A673 (cell line): ENCODE data around the gene ZBTB1. TPM values are rescaled to one million over a fixed set of nuclear protein-coding genes. Genes with fewer than 3 reads are reported as not detected.

Experiments
- BruUV-seq: library from RNA; stranded (reverse); fragments of 400-500 nt; replicated peaks from 2 replicates; lab custom pipeline; 2021; lab: Mats Ljungman, UMichigan
- CTCF ChIA-PET: fragments of 300-600 bp; sonication (Branson Sonifier 250); formaldehyde crosslinking; loops from one replicate; lab custom pipeline; 2022; ENCODE audit warnings: antibody characterized with exemption; lab: Charles Lee
- POLR2A ChIA-PET: fragments of 300-600 bp; sonication (Branson Sonifier 250); formaldehyde crosslinking; loops from one replicate; lab custom pipeline; 2022; ENCODE audit warnings: antibody characterized with exemption; ENCODE audit not compliant: low non-redundant PET; lab: Charles Lee
- DNase-seq: peaks from one replicate; pipeline ENCODE4 v3.0.0-alpha.2; 2015; ENCODE audit warnings: low spot score
- H3K27ac ChIP-seq: fragments of 200-600 bp; sonication (generic); 2 replicates; pipeline ENCODE4 v1.5.1; 2016; ENCODE audit warnings: mixed run types, low read depth, mild to moderate bottlenecking, mixed read lengths, antibody characterized with exemption, low read length; ENCODE audit not compliant: poor library complexity, severe bottlenecking
- H3K27me3 ChIP-seq: fragments of 200-600 bp; sonication (generic); replicated peaks from 2 replicates; pipeline ENCODE4 v1.6.1; 2017; ENCODE audit warnings: mixed run types, low read depth, mild to moderate bottlenecking, mixed read lengths, antibody characterized with exemption, low read length; ENCODE audit not compliant: insufficient read depth, poor library complexity
- H3K36me3 ChIP-seq: fragments of 200-600 bp; sonication (generic); 2 replicates; pipeline ENCODE4 v1.6.1; 2016; ENCODE audit warnings: mixed run types, mild to moderate bottlenecking, mixed read lengths, antibody characterized with exemption, low read length; ENCODE audit not compliant: insufficient read depth, poor library complexity, severe bottlenecking
- H3K4me1 ChIP-seq: fragments of 200-600 bp; sonication (generic); 2 replicates; pipeline ENCODE4 v1.6.1; 2017; ENCODE audit warnings: mixed run types, mild to moderate bottlenecking, mixed read lengths, antibody characterized with exemption, low read length; ENCODE audit not compliant: insufficient read depth, poor library complexity, severe bottlenecking
- H3K4me3 ChIP-seq: fragments of 200-600 bp; sonication (generic); 2 replicates; pipeline ENCODE4 v1.5.1; 2016; ENCODE audit warnings: low read depth, mixed run types, mild to moderate bottlenecking, mixed read lengths, low read length; ENCODE audit not compliant: poor library complexity, severe bottlenecking
- H3K9me3 ChIP-seq: fragments of 200-600 bp; sonication (generic); 2 replicates; pipeline ENCODE4 v1.6.1; 2016; ENCODE audit warnings: mixed run types, low read depth, mild to moderate bottlenecking, mixed read lengths, antibody characterized with exemption, low read length; ENCODE audit not compliant: poor library complexity, severe bottlenecking
- CTCF ChIP-seq: fragments of 300-800, 200-600 bp; sonication (generic); conservative IDR thresholded peaks from 2 replicates; pipeline ENCODE4 v1.5.1; 2017; ENCODE audit warnings: low read depth, mild to moderate bottlenecking, antibody characterized with exemption, low read length, moderate library complexity, mixed read lengths
- EZH2 ChIP-seq: fragments of 200-600 bp; sonication (generic); IDR thresholded peaks from 2 replicates; pipeline ENCODE4 v1.6.1; 2017; ENCODE audit warnings: borderline replicate concordance, low read depth, mild to moderate bottlenecking, mixed read lengths, antibody characterized with exemption, low read length; ENCODE audit not compliant: poor library complexity, severe bottlenecking
- intact Hi-C: fragments of 100-400 bp; cut with micrococcal nuclease; formaldehyde crosslinking; loops from one replicate; pipeline ENCODE4 v1.10.0; 2022; ENCODE audit not compliant: unreplicated experiment
- total RNA-seq: library from RNA; stranded (reverse); gene quantifications from 2 replicates; pipeline ENCODE4 v1.2.3, GENCODE V29; 2021

Gene ZBTB1
- total RNA-seq, 1 experiment from 2014 or later = 37.7 TPM

DNA sequence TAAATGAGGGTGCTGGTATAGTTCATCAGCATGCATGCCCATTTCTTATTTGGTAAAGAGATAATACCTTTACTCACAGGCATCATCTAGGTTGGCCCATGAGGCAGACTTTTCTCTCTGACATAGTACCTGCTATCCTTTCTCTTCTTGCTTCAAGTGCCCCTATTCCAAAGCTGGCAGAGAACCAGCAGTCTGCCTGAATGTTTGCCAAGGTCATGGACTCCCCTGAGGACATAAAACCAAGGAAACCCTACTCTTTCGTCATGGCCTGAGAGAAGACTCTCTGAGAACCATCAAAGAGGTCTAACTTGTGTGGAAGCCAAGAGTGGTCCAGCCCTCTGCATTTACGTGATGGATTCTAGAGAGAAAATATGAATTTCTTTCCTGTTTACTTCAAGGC lies 57.1 kb downstream of the ZBTB1 start:
- intact Hi-C loops = no loop called here
- POLR2A ChIA-PET = no interaction called here
- no TSS peak for BruUV-seq

DNA sequence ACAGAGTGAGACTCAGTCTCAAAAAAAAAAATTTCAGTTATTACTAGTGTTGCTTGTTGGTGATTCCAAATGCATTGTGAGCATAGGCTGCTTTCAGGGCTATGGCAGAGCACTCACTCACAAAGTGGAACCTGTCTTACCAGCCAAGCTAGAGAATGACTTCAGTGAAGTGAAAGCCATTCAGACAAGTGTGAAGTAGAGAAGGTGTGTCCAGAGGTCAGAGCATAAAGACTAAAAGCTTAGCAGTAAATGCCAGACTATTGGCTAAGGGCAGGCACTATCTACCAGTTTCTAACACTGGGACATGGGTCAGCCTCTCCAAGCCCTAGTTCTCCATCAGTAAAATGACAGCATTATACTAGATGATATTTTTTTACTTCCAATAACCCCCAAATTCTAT lies 57.9 kb downstream of the ZBTB1 start:
- ChIA-PET CTCF (no interaction called here), POLR2A (no interaction called here)
- TF ChIP-seq EZH2 (no peak), CTCF (no peak)

More for the DNA sequence above, 57.1 kb downstream of the ZBTB1 start:
- Histone ChIP-seq H3K36me3 (no peaks in the 10 kb centered on the region), H3K27ac (no peak overlapping the region), H3K27me3 (no peaks in the 10 kb centered on the region), H3K4me3 (no peak overlapping the region), H3K4me1 (no peaks in the 10 kb centered on the region), H3K9me3 (no peaks in the 10 kb centered on the region)
- TF ChIP-seq EZH2 (no peak), CTCF (no peak)
- CTCF ChIA-PET = no interaction called here
- no peak for DNase-seq

GRCh38 chr14:64563696-64564095 lies 59.1 kb downstream of the ZBTB1 start:
- Histone ChIP-seq H3K4me3 (no peak overlapping the region), H3K27ac (no peak overlapping the region), H3K4me1 (no peaks in the 10 kb centered on the region), H3K27me3 (no peaks in the 10 kb centered on the region), H3K36me3 (no peaks in the 10 kb centered on the region), H3K9me3 (no peaks in the 10 kb centered on the region)
- no peak for DNase-seq
- BruUV-seq = no TSS peak
- ChIA-PET POLR2A (no interaction called here), CTCF (no interaction called here)
- intact Hi-C loops = no loop called here
- no peak for TF ChIP-seq EZH2
- TF ChIP-seq CTCF = no peak

More for the DNA sequence above, 57.9 kb downstream of the ZBTB1 start:
- Histone ChIP-seq H3K4me3 (no peak overlapping the region), H3K4me1 (no peaks in the 10 kb centered on the region), H3K27ac (no peak overlapping the region), H3K9me3 (no peaks in the 10 kb centered on the region), H3K36me3 (no peaks in the 10 kb centered on the region), H3K27me3 (no peaks in the 10 kb centered on the region)
- no TSS peak for BruUV-seq
- DNase-seq = no peak
- intact Hi-C loops = no loop called here
